CD4-positive, alpha-beta T cell treated with Interleukin-6 at 100 ng/mL for 8 hours (primary cell): ENCODE results near the gene KLKB1.
"Not testable (repeated sequence)": the region's sequence is repeated elsewhere in the genome, so short reads cannot be mapped to it uniquely, and the experiment has no call there.

Experiments used
- DNase-seq: peaks from one replicate; pipeline ENCODE4 v3.0.0-alpha.2; 2020; ENCODE audit warnings: mixed read lengths, low spot score

Gene KLKB1

DNA sequence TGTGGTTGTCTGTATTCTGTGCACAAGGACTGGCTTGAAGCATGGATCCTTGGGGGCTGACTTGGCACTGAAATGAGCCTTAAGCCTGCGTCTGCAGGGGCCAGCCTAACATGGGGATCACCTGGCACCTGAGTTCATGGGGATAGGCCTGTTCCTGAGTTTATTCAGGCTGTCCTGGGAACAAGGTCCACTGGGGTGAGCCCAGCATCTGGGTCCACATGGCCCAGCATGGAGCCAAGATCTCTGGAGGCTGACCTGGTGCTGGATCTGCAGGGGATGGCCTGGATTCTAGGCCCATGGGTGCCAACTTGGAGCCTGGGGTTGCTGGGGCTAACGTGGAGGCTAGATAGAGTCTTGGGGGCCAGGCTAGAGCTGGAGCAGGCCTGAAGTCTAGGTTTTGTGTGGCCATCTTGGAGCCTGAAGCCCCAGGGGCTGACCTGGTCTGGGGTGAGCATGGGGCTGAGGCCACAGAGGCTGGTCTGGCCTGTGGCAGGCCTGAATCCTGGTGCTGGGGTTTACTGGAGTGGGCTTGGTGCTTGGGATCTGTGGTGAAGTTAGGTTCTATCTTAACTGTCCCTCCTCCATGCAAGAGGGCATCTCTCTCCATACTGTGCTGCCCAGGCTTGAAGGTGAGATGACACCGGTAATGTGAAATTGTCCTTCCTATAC is 652 bp upstream of the KLKB1 start:
- DNase-seq: no peak

DNA sequence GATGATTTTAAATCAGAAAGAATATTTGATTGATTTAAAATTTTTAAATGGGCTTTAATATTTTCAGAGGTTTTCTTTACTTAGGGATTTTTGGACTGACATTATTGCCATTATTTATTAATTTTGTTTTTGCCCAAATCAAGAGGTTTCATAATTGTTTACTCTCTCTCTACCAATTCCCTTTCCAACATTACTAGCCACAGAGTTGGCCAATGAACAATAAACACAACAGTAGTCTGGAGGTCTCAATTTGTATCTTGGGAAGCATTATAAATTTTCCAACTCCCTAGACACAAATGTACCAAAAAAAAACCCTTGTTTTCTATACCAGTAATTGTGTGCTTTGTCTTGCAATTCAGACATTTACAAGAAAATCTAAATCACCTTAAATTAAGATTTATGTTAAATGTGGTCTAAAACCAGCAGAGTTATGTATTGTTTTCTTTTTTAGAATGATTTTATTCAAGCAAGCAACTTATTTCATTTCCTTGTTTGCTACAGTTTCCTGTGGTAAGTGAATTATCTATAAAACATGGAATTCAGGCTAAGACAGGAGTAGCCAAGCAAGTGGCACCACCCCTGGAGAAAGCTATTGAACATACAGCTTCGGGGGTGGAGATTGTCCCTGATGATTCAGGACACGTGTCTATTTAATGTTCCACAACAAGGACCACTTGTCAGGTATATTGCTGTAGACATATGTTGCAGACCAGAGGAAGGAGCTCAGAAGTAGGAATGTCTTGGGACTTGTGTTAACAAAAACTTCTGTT is 622 bp downstream of the KLKB1 start:
- DNase-seq: no peak

DNA sequence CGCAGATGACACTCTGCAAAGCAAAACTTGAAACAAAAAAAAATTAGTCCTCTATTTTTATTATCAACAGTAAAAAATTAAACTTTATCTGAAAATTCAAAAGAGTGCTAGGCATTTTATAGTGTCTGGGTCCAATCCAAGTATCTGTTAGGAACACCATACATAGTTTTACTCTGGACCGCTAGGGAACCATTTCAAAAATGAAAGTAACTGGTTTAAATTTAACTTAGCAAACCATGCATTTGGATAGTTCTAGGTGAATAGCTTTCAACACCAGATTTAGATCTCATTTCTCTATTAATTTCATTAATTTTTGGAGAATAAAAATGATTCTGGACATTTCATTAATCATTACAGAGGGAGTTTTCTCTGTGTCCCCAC is 1.2 kb downstream of the KLKB1 start:
- DNase-seq: no peak

DNA sequence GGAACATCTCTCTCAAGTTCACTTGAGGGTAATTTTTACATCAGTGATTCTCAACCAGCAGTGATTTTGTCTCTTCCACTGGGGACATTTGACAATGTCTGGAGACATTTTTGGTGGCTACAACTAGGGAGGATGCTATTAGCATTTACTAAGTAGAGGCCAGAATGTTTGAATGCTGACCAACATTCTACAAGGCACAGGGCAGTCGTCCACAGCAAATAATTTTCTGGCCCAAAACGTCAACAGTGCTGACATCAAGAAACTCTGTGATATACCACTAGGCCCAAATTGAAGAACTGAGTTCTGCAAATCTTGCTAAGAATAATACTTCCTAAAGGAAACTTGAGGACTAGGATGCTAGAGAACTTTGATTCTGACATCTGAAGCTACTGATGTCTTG is 7.1 kb downstream of the KLKB1 start:
- DNase-seq: no peak

DNA sequence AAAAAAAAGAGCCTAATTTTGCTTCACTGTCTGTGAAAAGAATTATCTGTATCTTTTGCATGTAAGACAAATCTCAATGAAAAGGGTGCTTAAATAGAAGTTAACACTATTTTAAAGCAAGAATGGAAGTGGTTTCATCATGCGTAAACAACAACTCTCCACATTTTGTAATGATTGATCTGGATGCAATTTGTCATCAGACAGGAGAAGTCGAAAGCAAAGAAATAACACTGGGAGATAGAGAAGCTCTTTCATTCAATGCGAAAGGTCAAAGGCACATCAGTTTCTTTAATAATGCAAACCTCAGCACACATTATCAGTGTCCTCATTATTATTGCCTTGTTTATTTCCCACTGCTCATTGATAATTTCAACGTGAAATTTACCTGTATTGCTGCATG is 8.8 kb downstream of the KLKB1 start:
- no peak for DNase-seq

DNA sequence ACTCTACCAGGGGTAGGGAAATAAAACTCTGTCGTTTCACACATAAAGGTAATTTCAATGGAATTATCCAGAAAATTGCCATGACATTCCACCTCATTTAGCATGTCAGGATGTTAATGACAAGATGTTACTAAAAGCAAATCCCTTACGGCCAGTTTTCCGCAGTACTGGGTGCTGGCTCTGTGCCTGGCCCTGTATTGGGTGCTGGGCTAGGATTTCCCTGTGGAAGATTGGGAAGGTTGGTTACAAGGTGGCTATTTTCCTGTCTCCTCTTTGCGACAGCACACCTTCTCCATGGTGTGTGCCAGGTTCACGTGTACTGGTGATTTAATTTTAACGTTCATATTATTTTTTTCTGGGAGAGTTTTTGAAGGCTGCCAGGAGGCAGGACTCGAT is 13.1 kb downstream of the KLKB1 start:
- DNase-seq: no peak

DNA sequence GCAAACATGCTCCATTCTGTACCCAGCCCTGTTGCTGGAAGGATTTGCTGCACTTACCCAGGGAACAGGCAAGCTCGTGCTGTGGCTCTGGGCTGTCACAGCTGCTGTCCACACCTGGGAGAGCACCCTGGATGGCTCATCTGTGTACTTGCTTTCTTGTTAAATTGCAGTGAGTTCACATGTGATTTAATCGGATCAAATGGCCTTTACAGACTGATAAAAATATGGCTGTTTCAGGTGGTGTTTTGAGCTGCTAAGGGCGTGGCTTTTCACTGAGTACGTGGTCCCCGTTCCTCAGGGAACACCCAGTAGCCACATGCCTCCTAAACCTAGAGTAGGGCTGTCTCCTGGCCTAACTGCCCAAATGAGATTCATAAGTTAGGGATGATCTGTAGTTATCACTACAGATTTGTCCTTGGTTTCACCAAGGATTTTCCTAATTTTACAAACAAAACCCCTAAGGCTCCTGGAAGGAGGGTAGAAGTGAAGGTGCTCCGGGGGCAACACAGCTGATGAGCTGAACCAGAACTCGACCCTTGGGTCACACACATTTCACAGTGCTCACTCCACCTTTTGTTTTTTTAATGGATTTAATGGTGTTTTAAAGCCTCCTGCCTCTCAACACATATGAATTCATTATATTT is 13.7 kb downstream of the KLKB1 start:
- no peak for DNase-seq

DNA sequence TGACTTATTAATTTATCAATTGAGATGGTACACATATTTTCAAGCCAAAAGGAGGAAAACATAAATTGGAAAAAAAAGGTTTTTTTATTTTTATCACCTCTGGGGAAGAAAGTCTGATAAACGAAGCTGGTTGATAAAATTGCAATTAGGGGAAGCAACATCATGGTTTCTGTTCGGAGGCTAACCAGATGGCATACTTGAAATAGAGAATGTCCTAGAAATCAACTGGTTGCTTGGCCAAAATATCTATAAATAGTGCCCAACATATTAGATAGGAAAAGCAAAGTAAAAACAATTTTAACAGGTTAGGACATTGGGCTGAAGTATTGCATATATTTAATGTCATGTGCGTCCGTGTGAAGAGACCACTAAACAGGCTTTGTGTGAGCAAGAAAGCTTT is 14.3 kb downstream of the KLKB1 start:
- no peak for DNase-seq

DNA sequence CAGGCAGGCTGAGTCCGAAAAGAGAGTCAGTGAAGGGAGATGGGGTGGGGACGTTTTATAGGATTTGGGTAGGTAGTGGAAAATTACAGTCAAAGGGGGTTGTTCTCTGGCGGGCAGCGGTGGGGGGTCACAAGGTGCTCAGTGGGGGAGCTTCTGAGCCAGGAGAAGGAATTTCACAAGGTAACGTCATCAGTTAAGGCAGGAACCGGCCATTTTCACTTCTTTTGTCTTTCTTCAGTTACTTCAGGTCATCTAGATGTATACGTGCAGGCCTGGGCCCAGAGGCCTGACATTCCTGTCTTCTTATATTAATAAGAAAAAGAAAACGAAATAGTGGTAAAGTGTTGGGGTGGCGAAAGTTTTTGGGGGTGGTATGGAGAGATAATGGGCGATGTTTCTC is 14.7 kb downstream of the KLKB1 start:
- DNase-seq: not testable (repeated sequence)

DNA sequence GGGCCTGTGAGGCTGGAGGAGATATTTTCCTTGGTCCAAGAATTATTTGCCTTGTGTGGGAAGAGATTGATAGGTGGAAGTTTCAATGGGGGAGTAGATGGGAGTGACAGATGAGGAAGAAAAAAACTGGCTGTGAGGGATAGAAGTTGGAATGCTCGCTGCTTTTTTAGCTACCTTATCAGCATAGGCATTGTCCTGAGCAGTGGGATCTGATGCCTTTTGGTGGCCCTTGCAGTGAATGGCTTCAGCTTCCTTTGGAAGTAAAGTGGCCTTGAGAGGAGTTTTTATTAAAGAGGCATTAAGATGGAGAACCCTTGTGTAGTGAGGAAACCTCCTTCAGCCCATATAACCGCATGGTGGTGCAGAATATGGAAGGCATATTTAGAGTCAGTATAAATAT is 16.0 kb downstream of the KLKB1 start:
- no peak for DNase-seq

DNA sequence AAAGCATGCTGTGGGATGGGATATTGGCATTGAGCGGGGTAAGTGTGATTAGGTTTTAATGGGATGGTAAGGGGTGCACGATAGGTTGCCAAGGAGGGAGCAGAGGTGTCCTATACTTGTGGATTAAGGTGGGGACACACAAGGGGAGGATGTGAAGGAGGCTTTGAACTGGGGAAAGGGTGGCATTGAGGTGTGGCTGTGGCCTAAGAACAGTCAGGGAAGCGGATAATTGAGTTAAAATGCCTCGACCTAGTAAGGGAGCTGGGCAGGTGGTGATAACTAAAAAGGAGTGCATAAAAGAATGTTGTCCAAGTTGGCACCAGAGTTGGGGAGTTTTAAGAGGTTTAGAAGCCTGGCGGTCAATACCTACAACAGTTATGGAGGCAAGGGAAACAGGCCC is 17.5 kb downstream of the KLKB1 start:
- DNase-seq: no peak

DNA sequence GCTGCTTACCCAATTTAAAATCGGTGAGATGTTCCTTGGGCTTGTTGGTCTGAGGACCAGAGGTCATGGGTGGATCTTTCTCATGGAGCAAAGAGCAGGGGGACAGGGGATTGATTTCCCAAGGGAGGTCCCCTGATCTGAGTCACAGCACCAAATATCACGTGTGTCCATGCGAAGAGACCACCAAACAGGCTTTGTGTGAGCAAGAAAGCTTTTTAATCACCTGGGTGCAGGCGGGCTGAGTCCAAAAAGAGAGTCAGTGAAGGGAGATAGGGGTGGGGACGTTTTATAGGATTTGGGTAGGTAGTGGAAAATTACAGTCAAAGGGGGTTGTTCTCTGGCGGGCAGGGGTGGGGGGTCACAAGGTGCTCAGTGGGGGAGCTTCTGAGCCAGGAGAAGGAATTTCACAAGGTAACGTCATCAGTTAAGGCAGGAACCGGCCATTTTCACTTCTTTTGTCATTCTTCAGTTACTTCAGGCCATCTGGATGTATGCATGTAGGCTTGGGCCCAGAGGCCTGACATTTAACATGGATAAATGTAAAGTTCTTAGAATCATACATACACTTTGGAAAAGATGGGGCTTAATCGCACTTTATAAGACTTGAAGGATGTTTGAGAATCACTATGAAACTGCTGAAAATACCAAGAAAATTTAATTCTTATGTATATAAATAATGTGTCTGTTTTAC is 19.9 kb downstream of the KLKB1 start:
- DNase-seq: not testable (repeated sequence)

DNA sequence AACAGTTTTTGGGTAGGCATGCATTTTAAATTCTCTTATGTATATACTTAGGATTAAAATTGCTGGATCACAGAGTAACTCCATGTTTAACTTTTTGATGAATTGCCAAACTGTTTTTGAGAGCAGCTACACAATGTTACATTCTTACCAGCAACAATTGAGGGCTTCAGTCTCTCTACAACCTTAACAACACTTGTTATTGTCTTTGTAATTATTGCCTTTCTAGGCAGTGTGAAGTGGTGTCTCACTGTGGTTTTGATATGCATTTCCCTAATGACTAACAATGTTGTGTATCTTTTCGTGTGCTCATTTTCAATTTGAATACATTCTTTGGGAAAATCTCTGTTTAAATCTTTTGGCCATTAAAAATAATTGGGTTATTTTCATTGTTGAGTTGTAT is 21.3 kb downstream of the KLKB1 start:
- no peak for DNase-seq

DNA sequence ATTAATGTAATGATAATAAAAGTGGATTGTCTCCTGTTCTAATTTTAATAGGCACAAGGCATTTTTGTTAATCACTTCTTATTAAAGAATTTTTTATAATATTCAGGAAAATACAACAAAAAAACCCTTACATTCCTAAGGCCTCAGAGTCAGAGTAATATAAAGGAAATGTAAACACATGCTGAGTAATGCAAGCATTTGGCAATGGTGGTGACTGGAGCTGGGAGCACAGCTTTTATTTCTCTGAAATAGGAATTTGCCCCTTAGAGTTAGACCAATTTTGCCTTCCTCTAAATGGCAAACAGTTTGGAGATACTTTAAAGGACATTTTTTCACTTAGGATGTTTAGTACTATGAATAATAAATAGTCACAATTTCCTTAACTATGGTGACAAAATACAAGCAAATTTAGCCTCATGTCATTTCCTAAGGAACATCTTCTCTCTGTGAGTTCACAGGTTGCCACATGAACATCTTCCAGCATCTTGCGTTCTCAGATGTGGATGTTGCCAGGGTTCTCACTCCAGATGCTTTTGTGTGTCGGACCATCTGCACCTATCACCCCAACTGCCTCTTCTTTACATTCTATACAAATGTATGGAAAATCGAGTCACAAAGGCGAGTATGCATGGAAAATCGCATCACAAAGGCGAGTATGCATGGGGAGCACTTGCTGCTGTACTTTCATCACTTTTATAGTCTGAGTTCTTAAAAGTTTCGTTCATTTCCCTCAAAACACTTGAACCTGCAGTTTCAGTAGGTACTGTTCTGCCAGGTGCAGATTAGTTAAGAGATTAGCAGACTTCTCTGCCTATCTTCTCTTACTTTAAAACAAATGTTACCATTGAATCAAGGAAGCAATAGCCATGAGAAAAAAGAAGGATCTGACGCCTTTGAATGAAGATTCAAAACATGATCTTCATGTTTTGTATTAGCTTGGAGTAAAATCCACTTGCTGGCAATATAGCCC is 22.8 kb downstream of the KLKB1 start:
- DNase-seq: no peak

DNA sequence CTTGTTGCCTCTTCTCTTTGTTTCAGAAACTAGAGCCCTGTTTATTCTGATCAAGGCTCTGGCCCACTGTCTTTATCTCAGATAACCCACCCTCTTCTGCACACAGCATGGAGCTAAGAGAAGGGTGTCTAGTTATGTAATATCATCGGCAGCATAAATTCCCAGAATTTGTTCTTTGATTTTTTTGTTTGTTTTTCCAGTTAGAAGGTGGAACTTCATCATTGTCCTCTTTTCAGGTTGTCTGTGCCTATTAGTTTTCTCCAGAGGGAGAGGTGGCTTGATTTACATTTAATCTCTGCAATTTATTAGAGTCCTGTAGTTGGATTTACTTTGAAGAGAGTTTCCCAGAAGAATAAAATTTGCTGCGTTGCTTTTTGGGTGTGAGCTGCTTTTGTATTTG is 23.5 kb downstream of the KLKB1 start:
- no peak for DNase-seq

DNA sequence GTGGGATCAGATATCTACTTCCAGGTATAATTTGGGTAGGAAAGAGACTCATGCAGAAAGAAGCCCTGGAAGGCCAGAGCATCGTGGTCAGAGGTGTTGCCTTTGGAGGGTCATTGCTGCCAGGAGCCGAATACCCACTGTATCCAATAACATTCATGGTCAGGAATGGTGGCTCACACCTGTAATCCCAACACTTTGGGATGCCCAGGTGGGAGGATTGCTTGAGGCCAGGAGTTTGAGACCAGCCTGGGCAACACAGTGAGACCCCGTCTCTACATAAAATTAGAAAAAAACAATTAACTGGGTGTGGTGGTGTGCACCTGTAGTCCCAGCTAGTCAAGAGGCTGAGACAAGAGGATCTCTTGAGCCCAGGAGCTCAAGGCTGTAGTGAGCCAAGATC is 27.8 kb downstream of the KLKB1 start:
- no peak for DNase-seq

DNA sequence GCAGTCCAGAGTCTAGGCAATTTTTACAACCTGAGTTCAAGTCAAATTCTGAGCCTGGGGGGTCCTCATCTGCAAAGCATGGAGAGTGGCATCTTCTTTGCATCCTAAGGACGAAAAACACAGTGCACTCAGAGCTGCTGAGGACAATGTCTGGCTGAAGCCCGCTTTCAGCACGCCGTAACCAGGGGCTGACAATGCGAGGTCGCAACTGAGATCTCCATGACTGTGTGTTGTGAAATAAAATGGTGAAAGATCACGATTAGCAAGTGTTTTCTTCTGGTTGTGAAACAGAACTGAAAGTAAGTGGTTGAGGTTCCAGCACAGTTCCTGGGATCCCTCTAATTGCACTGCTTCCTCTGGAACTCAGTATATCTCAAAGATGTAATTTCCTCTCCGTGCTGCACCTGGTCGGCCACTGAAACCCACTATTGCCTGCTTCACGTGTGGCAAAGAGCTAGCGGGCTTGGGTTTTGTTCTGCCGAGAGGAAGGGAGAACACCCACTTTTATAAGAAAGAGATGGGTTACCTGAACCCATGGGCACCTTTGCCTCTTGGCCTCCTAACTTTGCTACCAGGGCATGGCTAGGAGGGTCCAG is 31.0 kb downstream of the KLKB1 start:
- no peak for DNase-seq

DNA sequence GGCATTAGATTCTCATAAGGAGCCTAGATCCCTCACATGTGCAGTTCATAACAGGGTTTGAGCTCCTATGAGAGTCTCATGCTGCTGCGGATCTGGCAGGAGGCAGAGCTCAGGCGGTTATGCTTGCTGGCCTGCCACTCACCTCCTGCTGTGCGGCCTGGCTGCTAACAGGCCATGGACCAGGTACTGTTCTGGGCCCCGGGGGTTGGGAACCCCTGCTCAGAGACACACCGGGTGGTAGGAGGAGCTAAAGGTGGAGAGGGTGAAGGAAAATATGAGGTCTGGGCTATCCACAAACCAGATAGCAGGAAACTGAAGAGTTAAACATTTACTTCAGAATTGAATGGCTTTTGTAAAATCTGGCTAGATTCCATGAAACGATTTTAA is 32.8 kb downstream of the KLKB1 start:
- DNase-seq: no peak

DNA sequence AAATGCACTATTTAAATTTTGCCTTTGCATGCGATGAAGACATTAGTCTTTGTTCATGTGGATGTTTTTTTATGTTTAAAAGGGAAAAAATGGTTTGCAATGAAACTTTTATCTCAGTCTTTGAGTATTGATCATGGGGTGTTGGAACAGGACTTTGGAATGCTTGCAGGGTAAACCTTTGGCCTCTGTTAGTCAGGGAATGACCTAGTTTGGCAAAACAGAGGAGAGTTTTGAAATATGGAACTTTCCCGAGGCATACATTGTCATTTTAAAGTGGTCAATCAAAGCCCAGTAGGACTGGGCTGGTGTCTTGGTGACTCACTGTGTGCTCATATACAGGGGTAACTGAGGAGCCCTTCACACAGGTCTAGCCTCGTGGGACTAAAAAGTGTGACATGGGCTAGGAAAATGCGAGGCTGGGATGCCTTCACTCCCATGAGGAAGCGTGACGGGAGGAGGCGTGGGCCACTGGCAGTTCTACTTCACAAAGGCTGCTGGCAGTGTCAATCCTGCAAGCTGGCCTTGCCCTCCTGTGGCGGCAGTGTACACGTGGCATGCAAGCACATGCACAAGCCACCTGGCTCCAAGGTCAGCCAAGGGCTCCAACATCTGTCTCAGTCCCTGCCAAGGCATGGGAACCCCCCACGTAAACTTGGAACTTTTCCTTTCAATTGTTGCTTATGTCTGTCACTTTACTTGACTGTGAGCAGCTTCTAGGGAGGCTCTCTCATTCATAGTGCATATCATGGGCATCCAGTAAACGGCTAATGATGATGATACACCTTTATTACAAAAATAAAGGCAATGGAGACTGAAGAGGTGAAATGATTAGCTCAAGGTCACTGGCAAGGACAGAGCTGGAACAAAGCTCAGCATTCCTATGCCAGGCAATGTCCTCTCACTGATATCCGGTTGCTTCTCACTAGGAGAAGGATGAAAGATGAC is 33.5 kb downstream of the KLKB1 start:
- DNase-seq: no peak

DNA sequence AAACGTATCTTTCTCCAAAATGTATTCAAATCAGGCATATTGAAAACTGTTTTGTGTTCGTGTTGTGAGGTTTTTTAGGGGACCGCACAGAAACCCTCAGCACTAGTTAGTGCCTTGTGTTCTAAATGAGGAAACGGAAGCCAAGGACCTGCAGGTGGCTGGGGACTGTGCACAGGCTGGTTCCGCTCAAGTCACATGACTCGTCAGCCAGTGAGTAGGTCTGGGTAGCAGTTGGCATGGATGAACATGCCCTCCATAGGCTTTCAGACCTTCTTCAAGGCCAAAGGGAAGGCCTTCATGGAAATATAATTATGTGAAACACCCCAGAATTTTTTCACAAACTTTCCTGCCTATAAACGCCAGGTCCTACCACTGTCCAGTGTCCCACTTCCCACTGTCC is 37.4 kb downstream of the KLKB1 start:
- DNase-seq: no peak
